Vagina (tissue), 2 donors: ENCODE results near the gene BEST4.

Source experiments
- CTCF ChIP-seq, 3 experiments: fragments of 450-650 bp in 2 of 3; fragments of 200-600 bp in 1 of 3; sonication (generic) in 1 of 3; IDR thresholded peaks; one replicate each; pipeline ENCODE4 v1.5.1; 2017 to 2019; ENCODE audit warnings: antibody characterized with exemption in 3 of 3, mild to moderate bottlenecking in 2 of 3, moderate library complexity in 2 of 3
- POLR2A ChIP-seq, 2 donors: fragments of 450-650 bp; IDR thresholded peaks; one replicate each; pipeline ENCODE4 v1.6.1; 2017; ENCODE audit warnings: antibody characterized with exemption in 2 of 2, mild to moderate bottlenecking in 2 of 2, moderate library complexity in 2 of 2
- POLR2AphosphoS5 ChIP-seq, 2 donors: sonication (generic); formaldehyde crosslinking; IDR thresholded peaks; one replicate each; pipeline ENCODE4 v1.9.0; 2017; ENCODE audit warnings: antibody characterized with exemption in 2 of 2, mild to moderate bottlenecking in 2 of 2, low read depth in 1 of 2; ENCODE audit not compliant: insufficient read depth in 1 of 2

- TF ChIP-seq CTCF (IDR thresholded peaks at IDR 0.05) (peak; percentile 33 to 76 (median 66)), POLR2A (IDR thresholded peaks at IDR 0.05) (no peak), POLR2AphosphoS5 (IDR thresholded peaks at IDR 0.05; ENCODE audit: insufficient read depth in 1 of 2, low read depth in 1 of 2) (peak in 1 of 2 donors; percentile 41)
Measured at GRCh38 chr1:44835738-44836675, 48.0 kb upstream of the BEST4 start.
